Caco-2 (cell line): ENCODE results near the gene C20orf141. TPM values are rescaled to one million over a fixed set of nuclear protein-coding genes. Genes with fewer than 3 reads are reported as not detected.

Source experiments
- BruUV-seq: library from RNA; stranded (reverse); fragments of 400-500 nt; replicated peaks from 2 replicates; lab custom pipeline; 2021; lab: Mats Ljungman, UMichigan
- CTCF ChIA-PET: fragments of 300-600 bp; sonication (Branson Sonifier 250); formaldehyde crosslinking; loops from one replicate; lab custom pipeline; 2022; ENCODE audit warnings: antibody characterized with exemption; lab: Charles Lee
- POLR2A ChIA-PET: fragments of 300-600 bp; sonication (Branson Sonifier 250); formaldehyde crosslinking; loops from one replicate; lab custom pipeline; 2022; ENCODE audit warnings: antibody characterized with exemption; lab: Charles Lee
- DNase-seq, 2 experiments: peaks; one replicate each; pipeline versions ENCODE4 v3.0.0 to v3.0.0-alpha.2; 2020 to 2022
- H3K27me3 ChIP-seq: replicated peaks from 2 replicates; pipeline ENCODE4 v1.6.0; 2011; ENCODE audit warnings: low read length; ENCODE audit not compliant: control insufficient read depth, insufficient read depth
- H3K36me3 ChIP-seq: 2 replicates; pipeline ENCODE4 v1.5.1; 2011; ENCODE audit warnings: low read length; ENCODE audit not compliant: control insufficient read depth, insufficient read depth
- H3K4me1 ChIP-seq: fragments of 250-450 bp; sonication (Bioruptor Pico); 2 replicates; pipeline ENCODE4 v1.5.1; 2020; ENCODE audit warnings: mild to moderate bottlenecking
- H3K4me3 ChIP-seq: 2 replicates; pipeline ENCODE4 v1.5.1; 2011; ENCODE audit warnings: low read depth, mild to moderate bottlenecking, control low read depth, low read length
- H3K9me3 ChIP-seq: fragments of 250-450 bp; sonication (Bioruptor Pico); 2 replicates; pipeline ENCODE4 v1.5.1; 2020; ENCODE audit warnings: mild to moderate bottlenecking, moderate library complexity
- H3K27ac Mint-ChIP-seq: one replicate; pipeline ENCODE4 v1.8.0; 2022; ENCODE audit warnings: mixed read lengths; ENCODE audit not compliant: unreplicated experiment
- H3K27me3 Mint-ChIP-seq: one replicate; pipeline ENCODE4 v1.8.0; 2022; ENCODE audit warnings: mixed read lengths; ENCODE audit not compliant: insufficient read depth, unreplicated experiment
- H3K36me3 Mint-ChIP-seq: one replicate; pipeline ENCODE4 v1.8.0; 2022; ENCODE audit warnings: mild to moderate bottlenecking, mixed read lengths; ENCODE audit not compliant: insufficient read depth, unreplicated experiment
- H3K4me1 Mint-ChIP-seq: one replicate; pipeline ENCODE4 v1.8.0; 2022; ENCODE audit warnings: low read depth, mixed read lengths; ENCODE audit not compliant: unreplicated experiment
- H3K4me3 Mint-ChIP-seq: one replicate; pipeline ENCODE4 v1.8.0; 2022; ENCODE audit warnings: mild to moderate bottlenecking, moderate library complexity, mixed read lengths; ENCODE audit not compliant: unreplicated experiment
- H3K9me3 Mint-ChIP-seq: one replicate; pipeline ENCODE4 v1.8.0; 2022; ENCODE audit warnings: mixed read lengths; ENCODE audit not compliant: unreplicated experiment
- CTCF ChIP-seq, 2 experiments: fragments of 200-600 bp in 1 of 2; IDR thresholded peaks; 1 replicate in 1 of 2; 2 replicates in 1 of 2; pipeline versions ENCODE4 v1.5.1 to v1.8.0; 2011 to 2022; ENCODE audit warnings: antibody characterized with exemption in 1 of 2, control low read depth in 1 of 2, inconsistent platforms in 1 of 2, low read depth in 1 of 2, low read length in 1 of 2, mild to moderate bottlenecking in 1 of 2, moderate library complexity in 1 of 2; ENCODE audit not compliant: insufficient read depth in 1 of 2, severe bottlenecking in 1 of 2, unreplicated experiment in 1 of 2
- intact Hi-C: fragments of 100-400 bp; cut with micrococcal nuclease; formaldehyde crosslinking; loops from one replicate; pipeline ENCODE4 v1.10.0; 2022; ENCODE audit not compliant: unreplicated experiment
- total RNA-seq: library from RNA; stranded (reverse); gene quantifications from 2 replicates; pipeline ENCODE4 v1.2.3, GENCODE V29; 2022

Gene C20orf141
- total RNA-seq, 1 experiment from 2014 or later: not detected

DNA sequence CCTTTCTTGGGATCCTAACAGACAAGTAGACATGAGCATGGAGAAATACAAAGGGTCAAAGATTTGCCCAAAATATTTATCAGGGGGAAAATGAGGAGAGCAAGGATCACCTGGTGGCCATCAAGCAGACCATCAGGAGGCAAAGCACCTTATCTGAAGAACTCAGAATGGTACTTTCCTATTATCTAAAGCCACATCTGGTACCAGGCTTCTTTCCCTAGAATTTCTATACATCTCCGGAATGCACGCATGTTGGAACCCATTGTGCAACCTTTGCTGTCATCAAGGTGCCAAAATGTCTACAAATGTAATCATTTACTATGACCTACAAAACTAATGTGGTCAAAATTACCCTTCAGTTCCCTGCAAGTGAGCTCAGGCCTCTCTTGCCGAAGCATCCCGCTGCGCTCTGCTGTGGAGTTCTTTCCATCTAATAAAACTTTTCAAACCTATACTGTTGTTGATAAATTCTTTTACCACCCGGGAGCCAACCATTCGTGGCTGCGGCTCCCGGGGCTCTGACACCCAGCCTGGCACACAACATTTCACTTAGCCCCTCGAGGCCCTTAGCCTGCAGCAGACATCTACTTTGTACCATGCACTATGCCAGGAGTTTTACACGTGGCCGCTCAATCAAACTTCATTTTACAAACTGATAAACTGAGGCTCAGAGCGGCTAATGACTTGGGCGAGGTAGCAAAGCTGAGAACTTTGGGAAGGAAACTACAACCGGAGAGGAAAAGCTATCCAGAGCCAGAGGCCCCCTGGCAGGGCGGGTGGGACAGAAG is 10.6 kb upstream of the C20orf141 start:
- Histone ChIP-seq H3K36me3 (no peaks in the 10 kb centered on the region), H3K4me3 (no peak overlapping the region), H3K27me3 (no peaks in the 10 kb centered on the region), H3K4me1 (peaks cover 7% of the 10 kb centered on the region; the same call in 1 of the 2 replicates), H3K9me3 (no peaks in the 10 kb centered on the region)
- ChIA-PET CTCF (no interaction called here), POLR2A (interaction anchor here (0.6 kb wide), 1 partner anchor 54 kb away, joined by 4 read pairs; no protein-coding TSS in a partner anchor)
- H3K36me3 Mint-ChIP-seq: no peaks in the 10 kb centered on the region
- TF ChIP-seq CTCF (IDR thresholded peaks at IDR 0.05; ENCODE audit: insufficient read depth in 1 of 2, low read depth in 1 of 2, low read length in 1 of 2, severe bottlenecking in 1 of 2, unreplicated experiment in 1 of 2): no peak
- no peak for DNase-seq
- no peaks in the 10 kb centered on the region for H3K9me3 Mint-ChIP-seq
- intact Hi-C loops: no loop called here
- peaks cover 9% of the 10 kb centered on the region for H3K27me3 Mint-ChIP-seq
- no TSS peak for BruUV-seq
- no peak overlapping the region for H3K27ac Mint-ChIP-seq
- H3K4me3 Mint-ChIP-seq: no peak overlapping the region
- H3K4me1 Mint-ChIP-seq: peaks cover 6% of the 10 kb centered on the region

- DNase-seq: no peak
- intact Hi-C loops: no loop called here
- Mint-ChIP-seq H3K36me3 (no peaks in the 10 kb centered on the region), H3K27ac (no peak overlapping the region), H3K27me3 (peaks cover 3% of the 10 kb centered on the region), H3K4me3 (no peak overlapping the region), H3K9me3 (no peaks in the 10 kb centered on the region), H3K4me1 (peaks cover 6% of the 10 kb centered on the region)
- Histone ChIP-seq H3K9me3 (no peaks in the 10 kb centered on the region), H3K27me3 (no peaks in the 10 kb centered on the region), H3K4me1 (peaks cover 7% of the 10 kb centered on the region; the same call in 1 of the 2 replicates), H3K36me3 (no peaks in the 10 kb centered on the region), H3K4me3 (no peak overlapping the region)
- TF ChIP-seq CTCF (IDR thresholded peaks at IDR 0.05; ENCODE audit: insufficient read depth in 1 of 2, low read depth in 1 of 2, low read length in 1 of 2, severe bottlenecking in 1 of 2, unreplicated experiment in 1 of 2): no peak
- no TSS peak for BruUV-seq
- POLR2A ChIA-PET: interaction anchor here (0.6 kb wide), 1 partner anchor 53 kb away, joined by 4 read pairs; no protein-coding TSS in a partner anchor
- CTCF ChIA-PET: no interaction called here
Observed at GRCh38 chr20:2804852-2805688, 9.7 kb upstream of the C20orf141 start.

- no peaks in the 10 kb centered on the region for H3K27me3 ChIP-seq
- peaks cover 7% of the 10 kb centered on the region; the same call in 1 of the 2 replicates for H3K4me1 ChIP-seq
- H3K36me3 ChIP-seq: no peaks in the 10 kb centered on the region
- no peak for TF ChIP-seq CTCF (IDR thresholded peaks at IDR 0.05; ENCODE audit: insufficient read depth in 1 of 2, low read depth in 1 of 2, low read length in 1 of 2, severe bottlenecking in 1 of 2, unreplicated experiment in 1 of 2)
- no peaks in the 10 kb centered on the region for H3K9me3 Mint-ChIP-seq
- no peaks in the 10 kb centered on the region for H3K36me3 Mint-ChIP-seq
- H3K4me3 ChIP-seq: no peak overlapping the region
- no peaks in the 10 kb centered on the region for H3K9me3 ChIP-seq
- POLR2A ChIA-PET: no interaction called here
- DNase-seq: no peak
- H3K27ac Mint-ChIP-seq: no peak overlapping the region
- no peak overlapping the region for H3K4me3 Mint-ChIP-seq
- no TSS peak for BruUV-seq
- CTCF ChIA-PET: no interaction called here
- peaks cover 3% of the 10 kb centered on the region for H3K27me3 Mint-ChIP-seq
- intact Hi-C loops: no loop called here
- peaks cover 6% of the 10 kb centered on the region for H3K4me1 Mint-ChIP-seq
Observed at GRCh38 chr20:2805689-2806350, 9.0 kb upstream of the C20orf141 start.
